ENCODE results near the gene BHLHE23.

The BHLHE23 gene

DNA sequence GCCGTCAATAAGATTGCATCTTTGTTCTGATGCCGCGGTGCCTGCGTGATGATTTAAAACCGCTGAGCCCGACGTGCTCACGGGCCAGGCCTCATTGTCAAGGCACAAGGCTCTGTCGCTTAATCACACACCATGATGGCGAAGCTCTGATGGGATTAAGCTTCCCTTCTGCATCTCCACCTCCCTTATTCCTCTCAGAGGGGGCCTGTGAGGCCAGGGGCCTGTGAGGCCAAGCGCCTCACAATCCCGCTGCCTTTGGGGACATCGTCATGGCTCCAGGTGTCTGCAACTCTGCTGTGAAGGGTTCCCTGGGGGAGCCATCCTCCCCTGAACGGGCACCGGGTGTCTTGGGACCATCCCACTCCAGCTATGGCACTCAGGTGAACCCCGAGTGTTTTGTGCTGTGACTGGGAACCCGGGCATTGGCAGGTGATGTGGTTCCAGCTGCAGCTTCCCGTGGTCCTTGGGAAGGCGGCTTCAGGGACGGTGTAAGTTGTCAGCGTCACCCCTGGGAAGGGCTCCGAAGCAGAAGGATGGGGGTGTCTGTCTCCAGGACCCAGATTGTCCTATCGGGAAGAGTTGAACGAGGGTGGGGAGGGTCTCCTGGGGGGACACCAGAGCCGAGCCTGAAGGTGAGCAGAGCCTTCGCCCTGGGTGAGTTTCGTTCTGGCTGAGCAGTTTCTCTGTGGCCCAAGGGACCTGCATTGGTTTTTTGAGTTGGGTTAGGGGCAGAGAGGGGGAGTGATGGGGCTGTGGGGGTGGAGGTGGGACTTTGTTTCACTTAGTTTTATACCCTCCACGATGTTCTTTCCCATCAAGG, 18.0 kb upstream of the BHLHE23 start:
- no peak for DNase-seq

DNA sequence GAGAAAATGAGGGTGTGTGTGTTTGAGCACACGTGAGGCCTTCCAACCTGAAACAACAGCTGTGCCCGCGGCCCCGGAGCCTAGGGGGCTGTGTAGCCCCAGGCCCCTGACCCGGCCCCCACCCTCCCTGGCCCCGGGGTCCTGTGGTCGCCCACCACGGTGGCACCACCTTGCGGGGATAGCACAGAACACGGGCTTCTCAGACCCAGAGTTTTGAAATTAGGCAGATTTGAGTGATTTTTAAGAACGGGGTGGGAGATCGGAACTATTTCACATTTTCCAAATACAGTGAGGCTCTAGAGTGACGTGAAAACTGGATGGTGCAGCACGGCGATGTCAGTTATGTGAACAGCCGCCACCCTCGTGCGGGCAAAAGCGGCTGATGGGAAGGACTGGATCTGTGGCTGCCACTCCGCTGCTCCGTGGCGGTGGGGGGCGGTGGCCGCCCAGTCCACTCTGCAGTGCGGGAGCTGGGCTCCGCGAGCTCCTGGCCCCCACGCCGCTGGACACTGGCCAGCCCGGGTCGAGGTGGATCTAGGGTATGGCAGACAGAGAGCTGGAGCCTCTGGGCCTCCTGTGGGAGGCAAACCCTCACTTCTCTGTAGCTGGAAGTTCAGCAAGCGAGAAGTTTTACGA, 17.3 kb upstream of the BHLHE23 start:
- DNase-seq, result no peak

DNA sequence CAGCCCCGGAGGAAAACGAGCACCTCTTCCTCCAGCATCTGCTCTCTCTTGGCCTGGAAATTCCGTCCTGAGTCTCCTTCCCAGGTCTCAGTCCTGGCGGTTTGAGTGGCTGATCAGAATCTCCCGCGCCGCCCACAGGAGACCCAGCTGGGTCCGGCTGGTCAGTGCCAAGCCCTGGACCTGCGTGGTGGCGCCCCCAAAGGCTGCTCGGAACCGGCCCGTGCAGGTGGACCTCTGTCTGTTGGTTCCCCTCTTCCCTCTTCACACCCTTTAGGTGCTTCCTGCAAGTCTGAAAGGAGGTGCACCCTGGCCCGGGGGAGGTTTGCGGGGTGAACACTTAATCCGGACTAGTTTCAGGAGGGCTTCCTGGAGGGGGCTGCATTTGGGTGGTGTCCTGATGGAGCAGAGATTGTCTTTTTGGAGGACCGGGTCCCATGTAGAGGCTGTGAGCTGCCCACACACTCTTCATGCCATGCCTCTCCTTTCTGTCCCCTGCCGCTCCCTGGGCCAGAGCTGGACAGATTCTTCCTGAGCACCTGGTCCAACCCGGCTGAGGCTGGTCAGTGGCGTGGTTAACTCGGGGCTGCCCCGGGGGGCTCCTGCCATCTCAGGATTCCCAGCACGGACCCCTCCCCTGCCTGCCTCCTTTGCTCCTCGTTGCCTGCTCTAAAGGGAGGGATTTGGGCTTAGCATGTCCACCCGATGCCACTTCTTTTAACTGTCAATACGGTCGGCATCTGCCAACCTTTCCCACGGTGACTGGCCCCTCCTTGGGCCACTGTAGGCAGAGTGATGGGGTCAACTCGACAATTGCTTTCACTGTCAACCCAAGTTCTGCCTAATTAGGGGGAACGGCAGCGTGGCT, 16.5 kb upstream of the BHLHE23 start:
- DNase-seq, result no peak

DNA sequence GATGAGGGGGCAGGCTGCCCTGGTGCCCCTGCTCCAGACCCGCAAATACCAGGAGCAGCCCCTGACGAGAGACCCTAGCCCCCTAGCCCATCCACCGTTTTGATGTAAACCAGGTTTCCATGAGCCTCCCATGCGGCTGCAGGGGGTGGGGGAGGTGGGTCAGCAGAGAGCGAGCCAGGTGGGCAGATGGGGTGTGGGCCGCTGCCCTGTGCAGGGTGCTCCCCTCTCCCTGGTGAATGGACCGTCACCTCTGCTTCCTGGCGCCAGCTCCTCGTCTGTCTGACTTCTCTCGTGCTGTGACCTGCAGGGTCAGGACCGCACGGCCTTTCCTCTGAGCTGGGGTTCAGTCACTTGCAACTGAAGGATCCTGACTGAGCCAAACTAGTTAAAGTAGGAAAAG, 15.7 kb upstream of the BHLHE23 start:
- no peak for DNase-seq

- no peak for DNase-seq
These were observed 14.9 kb upstream of the BHLHE23 start for GRCh38 chr20:63021356-63022321.

GRCh38 chr20:63020681-63021080, 13.9 kb upstream of the BHLHE23 start:
- DNase-seq, result no peak

- no peak for DNase-seq
These were observed 11.2 kb upstream of the BHLHE23 start for GRCh38 chr20:63017826-63018411.

DNA sequence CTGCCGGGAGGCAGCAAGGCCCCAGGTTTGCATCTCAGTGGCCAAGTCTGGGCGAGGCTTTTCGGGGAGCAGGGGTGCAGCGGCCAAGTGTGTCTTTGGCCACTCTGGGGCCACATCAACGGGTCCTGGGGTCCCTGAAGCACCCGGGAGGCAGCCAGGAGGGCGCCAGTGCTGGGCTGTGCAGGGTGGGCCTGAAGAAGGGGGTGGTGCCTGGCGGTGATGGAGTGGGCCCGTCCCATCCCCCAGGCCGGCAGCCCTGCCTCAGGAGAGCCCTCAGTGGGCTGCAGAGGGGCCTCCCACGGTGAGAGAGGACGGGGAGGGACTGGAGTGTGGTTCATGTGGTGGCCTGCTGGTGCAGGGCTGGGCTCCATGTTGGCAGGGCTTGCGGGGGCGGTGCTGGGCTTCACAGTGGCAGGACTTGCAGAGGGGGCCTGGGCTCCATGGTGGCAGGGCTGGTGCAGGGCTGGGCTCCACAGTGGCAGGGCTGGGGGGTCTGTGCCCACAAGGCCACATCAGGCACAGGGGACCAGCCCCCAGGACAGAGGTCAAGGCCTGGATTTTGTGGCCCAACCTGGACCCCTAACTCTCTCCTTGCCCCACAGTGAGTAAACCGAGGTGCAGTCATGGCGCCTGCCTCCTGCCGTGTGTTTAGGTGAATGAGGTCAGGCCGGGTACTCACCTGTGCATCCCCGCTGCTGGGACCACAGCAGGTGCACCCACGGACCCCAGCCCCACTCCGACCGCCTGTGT, 10.5 kb upstream of the BHLHE23 start:
- no peak for DNase-seq

DNA sequence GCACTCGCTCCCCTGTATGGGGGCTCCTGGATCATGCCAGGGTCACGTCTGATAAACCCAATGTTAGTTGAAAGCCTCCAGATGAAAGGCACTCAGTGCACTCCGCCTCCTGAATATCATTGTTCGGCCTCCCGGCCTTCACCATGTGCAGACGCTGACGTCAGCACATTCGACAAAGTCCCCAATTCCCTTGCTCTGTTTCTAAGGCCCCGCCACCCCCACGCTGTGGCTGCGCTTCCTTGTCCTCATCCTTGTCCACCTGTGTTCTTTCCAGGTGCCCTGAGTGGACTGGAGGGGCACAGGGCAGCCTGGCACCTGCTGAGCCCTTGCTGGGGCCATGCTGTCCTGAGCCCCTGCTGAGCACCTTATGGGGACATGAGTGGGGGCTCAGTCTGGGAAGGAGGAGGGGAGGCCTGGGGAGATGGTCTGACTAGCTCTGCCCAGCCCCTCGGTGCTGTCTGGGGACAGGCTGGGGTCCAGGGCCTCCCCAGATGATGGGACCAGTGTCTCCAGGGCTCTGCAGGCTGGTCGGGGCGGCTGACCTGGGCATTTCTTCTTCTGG, 9.8 kb upstream of the BHLHE23 start:
- DNase-seq, result no peak

- no peak for DNase-seq
These were observed 9.0 kb upstream of the BHLHE23 start for GRCh38 chr20:63015662-63016361.

DNA sequence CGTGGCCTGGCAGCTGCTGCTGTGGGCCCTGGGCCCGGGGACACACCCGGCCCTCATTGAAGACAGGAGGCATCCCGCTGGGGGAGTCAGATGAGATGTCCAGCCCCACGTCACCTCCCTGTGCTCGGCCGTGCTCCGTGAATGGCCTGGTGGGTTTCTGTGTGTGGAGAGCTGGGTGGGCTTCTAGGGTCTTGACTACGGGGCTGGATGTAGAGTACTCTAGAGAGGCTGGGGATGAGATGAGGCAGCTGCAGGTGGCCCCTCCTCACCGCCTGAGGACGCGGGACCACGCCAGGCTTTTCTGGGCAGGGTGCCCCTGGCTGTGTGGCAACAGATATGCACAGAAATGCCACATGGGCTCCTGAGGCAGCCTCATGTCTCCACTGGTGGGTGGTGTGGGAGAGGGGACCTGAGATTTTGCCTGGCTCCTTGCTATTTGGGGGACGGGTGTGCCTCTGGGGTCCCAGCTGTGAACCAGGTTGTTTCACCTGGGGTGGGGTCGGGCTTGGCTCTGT, 8.4 kb upstream of the BHLHE23 start:
- no peak for DNase-seq

- no peak for DNase-seq
These were observed 7.9 kb upstream of the BHLHE23 start for GRCh38 chr20:63014710-63015109.

- DNase-seq, result no peak
These were observed 7.5 kb upstream of the BHLHE23 start for GRCh38 chr20:63014287-63014686.

DNA sequence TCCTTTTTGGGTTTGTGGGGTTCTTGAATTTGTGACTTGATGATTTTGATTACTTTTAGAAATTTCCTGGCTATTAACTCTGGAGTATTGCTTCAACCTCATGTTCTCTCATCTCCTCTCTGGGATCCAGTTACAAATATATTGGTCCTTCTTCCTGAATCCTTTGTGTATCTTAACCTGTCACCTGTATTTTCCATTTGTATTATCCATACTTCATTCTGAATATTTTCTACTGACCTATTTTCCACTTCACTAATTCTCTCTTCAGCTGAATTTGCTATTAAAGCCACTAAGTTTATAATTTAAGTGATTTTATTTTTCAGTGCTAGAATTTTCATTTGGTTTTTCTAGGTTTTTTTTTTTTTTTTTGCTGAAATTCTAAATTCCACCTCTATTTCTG, 6.4 kb upstream of the BHLHE23 start:
- DNase-seq, result no peak

DNA sequence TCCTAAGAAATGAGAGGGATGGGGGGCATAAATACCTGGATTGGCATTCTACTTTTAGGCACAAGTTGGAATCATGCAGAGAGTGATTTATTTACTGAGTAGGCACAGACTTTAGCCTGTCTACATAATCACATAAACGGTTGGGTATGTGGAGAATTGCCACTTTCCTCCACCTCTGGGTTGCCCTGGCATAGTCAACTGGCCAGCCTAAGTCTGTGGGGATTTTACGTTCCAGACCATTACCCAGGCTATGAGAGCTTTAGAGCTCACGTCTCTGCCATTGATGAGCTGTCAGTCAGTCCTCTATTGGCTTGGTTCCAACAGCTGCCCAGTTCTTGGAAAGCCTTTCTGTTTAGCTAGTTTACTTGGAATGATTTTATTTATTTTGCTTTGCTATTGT, 5.0 kb upstream of the BHLHE23 start:
- no peak for DNase-seq

DNA sequence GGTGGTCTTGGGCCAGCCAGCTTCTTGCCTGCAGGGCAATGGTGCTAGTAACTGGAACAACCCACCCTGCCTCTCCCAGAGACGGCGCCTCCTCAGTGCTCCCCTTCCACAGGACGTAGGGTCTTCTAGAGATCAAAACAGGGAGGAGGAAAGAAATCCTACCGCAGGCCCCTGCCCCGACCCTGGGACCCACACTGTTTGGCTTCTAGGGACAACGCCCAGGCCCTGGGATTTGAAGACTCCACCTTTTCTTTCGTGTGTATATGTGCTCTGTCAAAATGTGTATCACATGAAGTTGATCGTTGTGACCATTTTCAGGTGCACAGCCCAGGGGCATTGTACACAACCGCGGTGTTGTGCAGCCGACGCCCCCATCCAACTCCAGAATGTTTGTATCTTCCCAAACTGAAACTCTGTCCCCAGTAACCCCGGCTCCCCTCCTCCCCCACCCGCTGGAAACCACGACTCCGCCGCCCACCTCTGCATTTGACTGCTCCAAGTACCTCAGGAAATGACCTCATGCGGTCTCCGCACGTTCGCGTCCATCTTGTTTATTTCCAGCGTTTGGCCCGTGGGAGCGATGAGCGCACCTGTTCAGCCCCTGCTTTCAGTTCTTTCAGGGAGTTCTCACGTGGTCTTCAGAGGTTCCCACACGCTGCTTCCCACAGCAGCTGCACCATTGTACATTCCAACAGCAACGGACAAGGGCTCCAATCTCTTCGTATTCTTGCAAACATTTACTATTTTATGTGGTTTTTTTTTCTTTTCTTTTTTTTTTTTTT, 3.4 kb upstream of the BHLHE23 start:
- peak; percentile 73 for DNase-seq

GRCh38 chr20:63009045-63009961, 2.5 kb upstream of the BHLHE23 start:
- peak; percentile 87 for DNase-seq

- DNase-seq, result no peak
These were observed 1.8 kb upstream of the BHLHE23 start for GRCh38 chr20:63008541-63009044.
